H1 (cell line): ENCODE results near the gene CRNN. TPM values are rescaled to one million over a fixed set of nuclear protein-coding genes. Genes with fewer than 3 reads are reported as not detected.

Experiments used
- KDM1A ChIP-seq: fragments of 200-600, 300-600 bp; sonication (generic); IDR thresholded peaks from 2 replicates; pipeline ENCODE4 v1.7.1; 2016; ENCODE audit warnings: mild to moderate bottlenecking, low read length, borderline replicate concordance
- POLR2A ChIP-seq, 2 experiments: IDR thresholded peaks; 1 replicate in 1 of 2; 2 replicates in 1 of 2; pipeline ENCODE4 v1.6.1; 2011; ENCODE audit warnings: low read depth in 2 of 2, low read length in 2 of 2, mild to moderate bottlenecking in 2 of 2; ENCODE audit errors: control extremely low read depth in 1 of 2
- polyA plus RNA-seq, 7 experiments: library from polyadenylated mRNA; depleted of rRNA in 3 of 7; stranded (reverse) in 5 of 7; unstranded in 2 of 7; fragments of >200 nt in 5 of 7; fragments of 200-250 nt in 2 of 7; gene quantifications; 1 replicate in 5 of 7; 2 replicates in 1 of 7; 4 replicates in 1 of 7; pipeline versions ENCODE4 v1.2.1 to v1.2.3, GENCODE V29; 2011 to 2013; ENCODE audit warnings: missing spikeins in 2 of 7, mixed read lengths in 2 of 7
- total RNA-seq: library from RNA; stranded (reverse); fragmentation: NEBNext Ultra II Directional; extraction: Animal tissue kit (Norgen Biotek cat#: 25700); gene quantifications from 2 replicates; pipeline ENCODE4 v1.2.1, GENCODE V29; 2021
- TF ChIP-seq, protein P1 (sequence below): IDR thresholded peaks from 2 replicates; pipeline ENCODE4 v1.6.1; 2012; ENCODE audit warnings: inconsistent platforms

Gene CRNN
- total and polyA plus RNA-seq, 2 of the 8 experiments (the other 6 are each of a cell fraction or from before 2014, with no cell fraction given): not detected

DNA sequence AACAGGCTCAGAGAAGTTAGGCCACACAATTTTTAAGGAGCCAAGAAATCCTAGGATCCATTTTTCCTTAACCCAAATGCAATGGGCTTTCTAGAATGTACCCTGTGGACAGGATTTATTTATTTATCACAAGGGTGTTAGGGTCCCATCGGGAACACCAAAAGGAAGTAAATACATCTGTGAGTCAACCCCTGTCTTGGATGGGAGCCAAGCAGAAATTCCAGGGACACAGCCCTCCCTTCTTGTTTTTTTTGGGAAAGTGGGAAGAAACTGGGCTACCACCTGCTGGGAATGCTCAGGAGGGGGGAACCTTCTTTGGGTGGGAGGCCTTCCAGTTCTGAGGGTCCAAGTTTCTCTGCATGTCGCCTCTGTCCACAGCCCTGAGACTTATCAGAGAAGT, 1.3 kb downstream of the CRNN start (continued):
- TF ChIP-seq KDM1A (no peak), POLR2A (IDR thresholded peaks at IDR 0.05; ENCODE audit: control extremely low read depth in 1 of 2, low read depth in 2 of 2, low read length in 2 of 2) (no peak)
- TF ChIP-seq, protein P1, sequence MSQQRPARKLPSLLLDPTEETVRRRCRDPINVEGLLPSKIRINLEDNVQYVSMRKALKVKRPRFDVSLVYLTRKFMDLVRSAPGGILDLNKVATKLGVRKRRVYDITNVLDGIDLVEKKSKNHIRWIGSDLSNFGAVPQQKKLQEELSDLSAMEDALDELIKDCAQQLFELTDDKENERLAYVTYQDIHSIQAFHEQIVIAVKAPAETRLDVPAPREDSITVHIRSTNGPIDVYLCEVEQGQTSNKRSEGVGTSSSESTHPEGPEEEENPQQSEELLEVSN: no peak
